Peyer's patch (tissue), 4 donors: ENCODE measurements around the gene MTHFS.

Source experiments
- CTCF ChIP-seq, 6 experiments: fragments of 450-650 bp in 4 of 6; fragments of 200-600 bp in 2 of 6; sonication (generic) in 1 of 6; IDR thresholded peaks; one replicate each; pipeline ENCODE4 v1.5.1; 2017 to 2019; ENCODE audit warnings: antibody characterized with exemption in 6 of 6, mild to moderate bottlenecking in 3 of 6, moderate library complexity in 1 of 6
- POLR2A ChIP-seq, 2 donors: fragments of 450-650 bp; IDR thresholded peaks; one replicate each; pipeline ENCODE4 v1.5.1; 2017; ENCODE audit warnings: antibody characterized with exemption in 2 of 2, mild to moderate bottlenecking in 2 of 2, moderate library complexity in 2 of 2

DNA sequence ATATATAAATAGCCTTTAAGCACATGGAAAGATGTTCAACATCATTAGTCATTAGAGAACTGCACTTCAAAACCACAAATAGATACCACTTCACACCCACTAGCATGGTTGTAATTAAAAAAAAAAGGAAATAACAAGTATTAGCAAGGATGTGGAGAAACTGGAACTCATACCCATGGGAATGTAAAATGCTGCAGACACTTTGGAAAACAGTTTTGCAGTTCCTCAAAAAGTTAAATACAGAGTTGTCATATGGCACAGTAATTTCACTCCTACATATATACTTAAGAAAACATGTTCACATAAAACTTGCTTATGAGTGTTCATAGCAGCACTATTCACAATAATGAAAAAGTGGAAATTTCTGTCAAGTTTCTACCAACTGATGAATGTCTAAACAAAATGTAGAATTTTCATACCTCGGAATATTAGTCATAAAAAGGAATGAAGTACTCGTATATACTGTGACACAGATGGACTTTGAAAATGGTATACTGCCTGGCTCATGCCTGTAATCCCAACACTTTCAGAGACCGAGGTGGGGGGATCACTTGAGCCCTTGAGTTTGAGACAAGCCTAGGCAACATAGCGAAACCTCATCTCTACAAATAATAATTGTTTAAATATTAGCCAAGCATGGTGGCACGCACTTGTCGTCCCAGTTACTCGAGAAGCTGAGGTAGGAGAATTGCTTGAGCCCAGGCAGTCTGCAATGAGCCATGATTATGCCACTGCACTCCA lies 46.1 kb upstream of the MTHFS start:
- no peak for TF ChIP-seq CTCF (IDR thresholded peaks at IDR 0.05)
- TF ChIP-seq POLR2A (IDR thresholded peaks at IDR 0.05), result no peak
